ENCODE measurements around the gene PDE6B.

Gene PDE6B

GRCh38 chr4:600166-600565 lies 25.2 kb upstream of the PDE6B start:
- DNase-seq (ENCODE audit: insufficient read length, low spot score) (no peak), FAIRE-seq (no peak)

DNA sequence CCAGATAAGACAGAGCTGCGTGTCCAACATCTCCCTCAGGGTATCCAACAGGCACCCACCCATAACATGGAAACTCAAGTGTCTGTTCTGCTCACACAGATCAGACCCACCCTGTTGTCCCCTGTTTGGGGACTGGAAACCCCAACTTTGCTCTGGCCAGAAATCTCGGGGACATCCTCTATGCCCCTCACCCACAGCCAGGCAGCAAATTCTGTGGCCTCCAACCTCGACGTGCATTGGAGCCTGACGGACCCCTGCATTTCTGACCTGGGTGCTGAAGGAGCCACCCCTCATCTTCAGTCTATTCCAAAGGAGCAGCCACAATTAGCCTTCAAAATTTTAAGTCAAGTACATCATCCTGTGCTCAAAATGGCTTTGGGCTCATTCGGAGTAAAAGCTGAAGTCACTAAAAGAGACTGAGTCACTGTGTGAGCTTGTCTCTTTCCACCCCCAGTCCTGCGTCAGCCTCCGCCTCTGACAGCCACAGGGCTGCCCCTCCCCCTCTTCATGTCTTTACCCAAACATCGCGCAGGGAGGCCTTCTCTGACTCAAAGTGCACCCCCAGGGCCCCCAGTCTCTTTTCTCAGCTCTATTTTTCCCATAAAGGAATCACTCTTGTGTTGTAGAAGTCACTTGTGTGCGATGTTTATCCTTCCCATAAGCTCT lies 24.4 kb upstream of the PDE6B start:
- FAIRE-seq (no peak), DNase-seq (ENCODE audit: insufficient read length, low spot score) (no peak)

GRCh38 chr4:601612-602558 lies 23.5 kb upstream of the PDE6B start:
- FAIRE-seq (no peak), DNase-seq (ENCODE audit: insufficient read length, low spot score) (no peak)

- DNase-seq (ENCODE audit: insufficient read length, low spot score) (peak; percentile 52), FAIRE-seq (no peak)
These were observed 22.8 kb upstream of the PDE6B start for GRCh38 chr4:602559-602942.

- FAIRE-seq (no peak), DNase-seq (ENCODE audit: insufficient read length, low spot score) (no peak)
These were observed 21.2 kb upstream of the PDE6B start for GRCh38 chr4:604131-604530.

- DNase-seq (ENCODE audit: insufficient read length, low spot score) (no peak), FAIRE-seq (no peak)
These were observed 19.5 kb upstream of the PDE6B start for GRCh38 chr4:605702-606425.

DNA sequence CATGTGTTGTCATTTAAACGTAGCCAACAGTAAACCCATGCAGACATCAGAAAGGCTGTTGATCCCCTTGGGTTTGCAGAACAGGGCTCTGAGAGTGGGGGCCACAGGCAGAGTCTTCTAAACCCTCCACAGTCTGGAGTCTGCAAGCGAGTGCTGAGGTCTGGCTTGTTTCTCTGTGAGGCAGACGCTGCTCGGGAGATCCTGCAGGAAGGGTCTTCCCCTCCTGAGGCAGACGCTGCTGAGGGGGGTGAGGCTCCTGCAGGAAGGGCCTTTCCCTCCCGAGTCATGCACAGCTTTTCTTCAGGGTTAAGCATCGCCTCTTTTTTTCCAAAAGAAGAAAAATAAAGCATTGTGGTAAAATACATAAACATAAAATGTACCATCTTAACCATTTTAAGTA lies 17.1 kb upstream of the PDE6B start:
- FAIRE-seq, result no peak
- no peak for DNase-seq (ENCODE audit: insufficient read length, low spot score)

- no peak for DNase-seq (ENCODE audit: insufficient read length, low spot score)
- FAIRE-seq, result peak; percentile 60
These were observed 15.8 kb upstream of the PDE6B start for GRCh38 chr4:609400-610050.

DNA sequence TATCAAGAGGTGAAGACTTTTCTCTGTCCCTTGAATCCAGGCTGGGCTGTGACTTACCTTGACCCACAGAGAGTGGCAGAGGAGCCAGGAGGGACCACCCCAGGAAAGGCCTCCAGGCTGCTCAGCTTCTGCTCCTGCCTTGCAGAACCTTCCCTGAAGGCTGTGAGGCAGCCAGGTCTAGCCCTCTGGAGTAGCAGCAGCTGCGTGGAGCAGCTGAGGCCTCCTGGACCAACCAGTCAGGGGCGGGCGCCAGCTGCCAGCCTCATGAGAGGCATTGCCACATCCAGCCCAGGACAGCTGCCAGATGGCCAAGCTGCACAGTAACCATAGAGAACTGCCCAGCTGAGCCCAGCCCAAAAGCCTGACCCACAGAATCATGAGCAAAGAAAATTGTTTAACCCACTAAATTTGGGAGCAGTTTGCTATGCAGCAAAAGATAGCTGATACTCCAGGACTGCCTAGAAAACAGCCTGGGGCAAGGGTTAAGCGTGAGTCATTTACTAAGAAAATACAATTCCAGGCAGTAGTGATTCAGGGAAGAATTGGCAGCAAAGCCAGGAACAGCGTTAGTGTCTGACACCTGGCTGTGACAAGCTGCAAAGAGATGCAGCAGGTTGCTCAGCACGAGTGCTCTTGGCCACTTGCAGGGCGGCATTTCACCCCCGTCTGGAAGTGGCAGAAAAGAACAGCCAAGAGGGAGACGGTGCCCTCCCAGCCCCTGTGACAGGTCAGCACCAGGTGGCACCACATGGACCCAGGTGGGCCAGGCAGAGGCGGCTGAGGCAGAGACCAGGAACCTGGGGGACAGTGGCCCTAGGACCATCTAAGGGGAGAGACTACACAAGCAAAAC lies 14.7 kb upstream of the PDE6B start:
- peak; percentile 66 for DNase-seq (ENCODE audit: insufficient read length, low spot score)
- FAIRE-seq, result peak; percentile 69

DNA sequence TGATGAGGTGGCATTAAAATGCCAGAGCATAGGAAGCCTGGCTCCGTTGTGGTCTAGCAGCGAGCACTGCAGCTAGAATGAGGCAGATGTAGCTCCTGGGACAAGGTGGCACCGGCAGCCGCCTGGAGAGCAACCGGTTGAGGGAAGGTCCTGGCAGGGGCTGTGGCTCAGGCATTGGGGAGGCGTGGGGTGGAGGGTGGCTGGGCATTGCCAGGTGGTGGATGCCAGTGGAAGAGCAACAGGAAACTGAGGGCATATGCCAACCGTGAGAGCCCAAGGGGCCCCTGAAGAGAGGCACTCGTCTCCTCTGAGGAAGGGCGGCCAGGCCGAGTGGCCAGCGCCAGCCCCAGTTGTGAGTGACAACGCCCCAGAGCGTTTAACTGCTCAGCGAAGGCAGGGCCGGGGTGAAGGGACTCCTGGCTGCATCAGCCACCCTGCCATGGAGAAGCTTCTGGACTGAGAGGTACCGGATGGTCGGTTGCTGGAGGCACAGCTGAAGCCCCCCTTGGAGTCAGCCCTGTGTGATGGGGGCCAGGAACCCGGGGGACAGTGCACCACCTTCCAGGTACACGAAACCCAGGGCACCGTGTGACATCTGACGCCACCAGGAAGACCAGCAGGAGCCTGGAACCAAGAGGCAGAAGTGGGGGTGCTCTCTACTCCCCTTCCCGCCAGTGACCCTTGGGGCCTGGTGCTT lies 13.2 kb upstream of the PDE6B start:
- FAIRE-seq (no peak), DNase-seq (ENCODE audit: insufficient read length, low spot score) (no peak)

DNA sequence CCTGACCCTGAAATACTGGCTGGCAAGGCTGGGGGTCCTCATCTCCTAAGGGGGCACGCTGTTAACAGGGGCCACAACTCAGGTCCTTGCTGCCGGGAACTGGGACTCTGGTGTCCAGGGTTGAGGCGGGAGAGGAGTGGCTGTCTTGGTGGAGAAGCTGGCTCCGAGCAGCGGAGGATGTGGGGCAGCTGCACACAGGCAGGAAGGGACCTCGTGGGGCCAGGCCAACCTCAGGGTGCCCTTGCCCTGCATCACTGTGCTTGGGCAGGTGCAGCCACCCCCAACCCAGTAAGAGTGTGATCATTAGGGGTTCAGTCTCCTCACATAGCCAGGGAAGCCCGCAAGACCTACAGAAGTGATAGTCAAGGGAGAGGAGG lies 12.6 kb upstream of the PDE6B start:
- DNase-seq (ENCODE audit: insufficient read length, low spot score), result no peak
- no peak for FAIRE-seq

DNA sequence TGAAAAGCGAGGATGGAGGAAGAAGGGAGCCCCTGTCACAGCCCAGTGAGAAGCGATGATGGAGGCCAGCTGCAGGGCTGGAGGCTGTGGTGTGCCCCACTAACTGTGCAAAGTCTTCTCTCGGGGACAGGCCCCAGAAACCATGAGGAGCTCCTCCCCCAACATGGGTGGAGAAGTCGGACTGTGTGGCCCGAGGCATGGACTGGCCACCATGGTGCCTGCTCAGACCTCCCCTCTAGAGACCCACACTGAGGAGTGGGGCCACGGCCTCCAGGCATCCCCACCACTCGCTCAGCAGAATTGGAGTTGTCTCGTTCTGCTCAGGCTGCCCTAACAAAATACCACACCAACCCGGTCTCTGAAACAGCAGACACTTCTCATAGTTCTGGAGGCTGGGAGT lies 12.2 kb upstream of the PDE6B start:
- DNase-seq (ENCODE audit: insufficient read length, low spot score), result no peak
- FAIRE-seq, result no peak

GRCh38 chr4:616091-616490 lies 9.3 kb upstream of the PDE6B start:
- FAIRE-seq (no peak), DNase-seq (ENCODE audit: insufficient read length, low spot score) (no peak)

DNA sequence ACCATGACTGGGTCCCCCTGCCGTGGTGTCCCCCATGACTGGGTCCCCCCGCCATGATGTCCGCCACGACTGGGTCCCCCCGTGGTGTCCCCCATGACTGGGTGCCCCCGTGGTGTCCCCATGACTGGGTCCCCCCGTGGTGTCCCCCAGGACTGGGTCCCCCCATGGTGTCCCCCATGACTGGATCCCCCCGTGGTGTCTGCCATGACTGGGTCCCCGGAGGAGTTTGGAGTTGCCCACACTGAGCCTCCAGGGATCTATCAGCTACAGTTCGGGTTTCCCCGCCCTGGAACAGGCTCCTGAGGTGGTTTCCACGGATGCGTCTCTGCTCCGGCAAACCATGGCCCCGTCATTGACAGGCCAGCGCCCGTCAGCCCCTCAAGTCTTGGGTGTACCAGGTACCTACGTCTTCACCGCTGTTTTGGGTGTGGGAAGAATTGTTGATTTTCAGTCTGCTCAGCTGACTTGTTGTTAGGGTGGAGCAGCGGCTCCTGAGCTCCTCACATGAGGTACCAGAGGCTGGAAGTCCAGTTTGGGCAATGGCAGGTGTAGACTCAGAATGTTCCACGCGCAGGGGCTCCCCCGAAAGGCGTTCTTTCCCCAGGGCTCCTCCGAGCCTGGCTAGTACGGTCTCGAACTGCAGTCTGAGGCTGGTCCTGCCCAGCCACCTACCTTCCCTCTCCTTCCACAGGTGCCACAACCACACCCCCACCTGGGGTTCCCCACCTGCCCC lies 8.3 kb upstream of the PDE6B start:
- DNase-seq (ENCODE audit: insufficient read length, low spot score), result no peak
- no peak for FAIRE-seq

- FAIRE-seq, result no peak
- no peak for DNase-seq (ENCODE audit: insufficient read length, low spot score)
These were observed 7.4 kb upstream of the PDE6B start for GRCh38 chr4:617644-618641.

GRCh38 chr4:620201-620600 lies 5.2 kb upstream of the PDE6B start:
- FAIRE-seq (no peak), DNase-seq (ENCODE audit: insufficient read length, low spot score) (no peak)

DNA sequence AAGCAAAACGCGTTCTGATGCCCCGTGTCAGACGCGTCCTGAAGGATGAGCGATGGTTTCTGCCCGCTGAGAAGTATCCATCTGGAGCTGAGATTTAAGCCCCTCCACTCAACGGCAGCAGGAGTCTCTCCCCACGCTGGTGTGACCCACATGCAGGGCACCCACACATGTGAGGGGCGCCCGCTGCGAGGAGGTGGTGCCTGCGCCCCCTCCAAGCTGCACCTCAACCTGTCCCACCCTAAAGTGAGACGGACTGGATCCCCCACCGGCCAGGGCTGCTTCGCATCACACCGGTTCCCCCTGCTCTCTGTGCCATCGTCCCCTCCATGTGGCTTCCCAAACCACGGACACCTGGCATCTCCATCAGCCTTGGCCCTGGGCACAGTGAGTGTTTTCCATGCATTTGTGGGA lies 4.5 kb upstream of the PDE6B start:
- DNase-seq (ENCODE audit: insufficient read length, low spot score), result no peak
- FAIRE-seq, result no peak
